ENCODE data around the gene FASTKD1.
"Not testable (repeated sequence)": the region's sequence is repeated elsewhere in the genome, so short reads cannot be mapped to it uniquely, and the experiment has no call there.

The FASTKD1 gene

DNA sequence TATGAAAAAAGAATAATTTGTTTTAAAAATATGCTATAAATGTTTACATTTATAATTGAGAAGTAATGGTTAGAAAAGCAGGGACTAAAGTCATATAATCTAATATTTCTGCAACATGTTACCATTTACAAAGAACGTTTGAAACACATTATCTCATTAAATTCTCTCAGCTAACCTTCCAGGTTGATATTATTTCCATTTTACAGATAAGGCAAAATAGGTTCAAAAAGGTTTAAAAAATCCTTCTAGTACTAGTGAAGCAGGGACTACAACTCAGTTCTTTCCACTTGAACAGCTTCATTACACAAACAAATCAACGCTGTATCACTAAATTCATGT, 875 bp downstream of the FASTKD1 start:
- peak overlapping the region; percentile 96 for H3K4me3 ChIP-seq (ENCODE audit: low read depth, low read length)
- DNase-seq (ENCODE audit: low read depth), result no peak
- TF ChIP-seq MAX (IDR thresholded peaks at IDR 0.05; ENCODE audit: low read depth, low read length), result no peak
- TF ChIP-seq CTCF (IDR thresholded peaks at IDR 0.05; ENCODE audit: low read depth, low read length), result no peak
- no peak for TF ChIP-seq MYC (IDR thresholded peaks at IDR 0.05; ENCODE audit: low read depth, low read length)
- TF ChIP-seq POLR2A (IDR thresholded peaks at IDR 0.05; ENCODE audit: extremely low read depth, insufficient read length), result no peak

DNA sequence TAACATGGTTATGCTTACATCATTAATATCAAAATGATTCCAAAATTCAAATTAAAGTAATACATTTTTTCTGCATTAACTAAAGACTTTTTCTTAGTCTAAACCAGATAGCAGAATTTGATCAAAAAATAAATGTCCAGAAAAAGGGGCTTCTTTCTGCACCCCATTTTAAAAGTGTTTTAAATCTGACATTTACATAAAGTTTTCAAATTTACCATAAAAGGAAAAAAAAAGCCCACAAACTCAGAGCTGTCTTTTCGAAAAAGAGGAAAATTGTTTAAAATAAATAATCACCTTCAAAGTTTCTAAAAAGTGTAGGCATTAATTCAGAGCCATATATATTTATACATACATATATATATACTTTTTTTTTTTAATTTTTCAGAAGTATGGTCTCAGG, 1.5 kb downstream of the FASTKD1 start:
- no peak for TF ChIP-seq MYC (IDR thresholded peaks at IDR 0.05; ENCODE audit: low read depth, low read length)
- no peak for TF ChIP-seq POLR2A (IDR thresholded peaks at IDR 0.05; ENCODE audit: extremely low read depth, insufficient read length)
- no peak for TF ChIP-seq MAX (IDR thresholded peaks at IDR 0.05; ENCODE audit: low read depth, low read length)
- TF ChIP-seq CTCF (IDR thresholded peaks at IDR 0.05; ENCODE audit: low read depth, low read length), result no peak
- H3K4me3 ChIP-seq (ENCODE audit: low read depth, low read length), result peak overlapping the region; percentile 96
- DNase-seq (ENCODE audit: low read depth), result no peak

- no peak for TF ChIP-seq CTCF (IDR thresholded peaks at IDR 0.05; ENCODE audit: low read depth, low read length)
- no peak for TF ChIP-seq POLR2A (IDR thresholded peaks at IDR 0.05; ENCODE audit: extremely low read depth, insufficient read length)
- no peak for TF ChIP-seq MAX (IDR thresholded peaks at IDR 0.05; ENCODE audit: low read depth, low read length)
- TF ChIP-seq MYC (IDR thresholded peaks at IDR 0.05; ENCODE audit: low read depth, low read length), result no peak
- peak overlapping the region; percentile 96 for H3K4me3 ChIP-seq (ENCODE audit: low read depth, low read length)
- no peak for DNase-seq (ENCODE audit: low read depth)
Observed at GRCh38 chr2:169571571-169571970, 2.1 kb downstream of the FASTKD1 start.

DNA sequence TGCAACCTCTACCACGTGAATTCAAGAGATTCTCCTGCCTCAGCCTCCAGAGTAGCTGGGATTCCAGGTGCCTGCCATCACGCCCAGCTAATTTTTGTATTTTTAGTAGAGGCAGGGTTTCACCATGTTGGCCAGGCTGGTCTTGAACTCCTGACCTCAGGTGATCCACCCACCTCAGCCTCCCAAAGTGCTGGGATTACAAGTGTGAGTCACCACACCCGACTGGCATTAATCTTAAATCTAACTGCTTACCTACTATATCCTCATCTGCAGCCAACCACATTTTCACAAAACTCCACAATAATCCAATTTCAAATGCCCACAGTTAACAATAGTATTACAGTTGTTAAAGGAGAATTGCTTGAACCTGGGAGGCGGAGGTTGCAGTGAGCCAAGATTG, 2.9 kb downstream of the FASTKD1 start:
- H3K4me3 ChIP-seq (ENCODE audit: low read depth, low read length), result peak overlapping the region; percentile 25
- not testable (repeated sequence) for DNase-seq (ENCODE audit: low read depth)

DNA sequence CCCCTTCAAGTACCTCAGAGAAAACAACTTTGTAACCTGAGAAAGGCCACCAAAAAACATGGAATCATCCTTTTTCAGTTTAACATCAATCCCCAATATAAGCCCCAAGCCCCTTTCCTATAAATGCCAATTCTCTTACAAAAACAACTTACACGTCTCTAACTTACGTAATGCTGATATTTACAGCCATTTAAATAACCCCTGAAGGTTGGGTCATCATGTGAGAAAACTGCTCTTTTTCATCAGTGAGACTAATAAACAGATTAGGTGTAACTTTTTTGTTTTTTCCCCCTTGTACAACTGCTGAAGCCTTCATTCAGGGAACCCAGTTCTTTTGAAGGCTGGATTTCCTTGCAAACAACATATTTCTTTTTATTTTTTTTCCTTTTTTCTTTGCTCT, 3.7 kb downstream of the FASTKD1 start:
- peak overlapping the region; percentile 25 for H3K4me3 ChIP-seq (ENCODE audit: low read depth, low read length)
- DNase-seq (ENCODE audit: low read depth), result no peak
- no peak for TF ChIP-seq MAX (IDR thresholded peaks at IDR 0.05; ENCODE audit: low read depth, low read length)
- TF ChIP-seq CTCF (IDR thresholded peaks at IDR 0.05; ENCODE audit: low read depth, low read length), result no peak
- TF ChIP-seq MYC (IDR thresholded peaks at IDR 0.05; ENCODE audit: low read depth, low read length), result no peak
- no peak for TF ChIP-seq POLR2A (IDR thresholded peaks at IDR 0.05; ENCODE audit: extremely low read depth, insufficient read length)

DNA sequence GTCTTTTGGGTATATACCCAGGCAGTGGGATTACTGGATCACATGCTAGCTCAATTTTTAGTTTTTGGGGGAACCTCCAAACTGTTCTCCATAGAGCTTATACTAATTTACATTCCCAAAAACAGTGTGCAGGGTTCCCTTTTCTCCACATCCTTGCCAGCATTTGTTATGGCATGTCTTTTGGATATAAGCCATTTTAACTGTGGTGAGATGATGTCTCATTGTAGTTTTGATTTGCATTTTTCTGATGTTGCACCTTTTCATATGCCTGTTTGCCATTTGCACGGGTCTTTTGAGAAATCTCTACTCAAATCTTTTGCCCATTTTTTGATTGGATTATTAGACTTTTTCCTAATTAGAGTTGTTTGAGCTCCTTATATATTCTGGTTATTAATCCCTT, 8.0 kb downstream of the FASTKD1 start:
- H3K4me3 ChIP-seq (ENCODE audit: low read depth, low read length), result no peak overlapping the region
- DNase-seq (ENCODE audit: low read depth), result no peak
- TF ChIP-seq MAX (IDR thresholded peaks at IDR 0.05; ENCODE audit: low read depth, low read length) (no peak), MYC (IDR thresholded peaks at IDR 0.05; ENCODE audit: low read depth, low read length) (no peak), POLR2A (IDR thresholded peaks at IDR 0.05; ENCODE audit: extremely low read depth, insufficient read length) (no peak), CTCF (IDR thresholded peaks at IDR 0.05; ENCODE audit: low read depth, low read length) (no peak)

All from NB4 (cell line).